Esophagus squamous epithelium (tissue), 4 donors: Measurements from ENCODE around the gene ANAPC10.

Source experiments
- CTCF ChIP-seq, 6 experiments: fragments of 450-650 bp in 4 of 6; fragments of 200-600 bp in 2 of 6; sonication (generic) in 2 of 6; IDR thresholded peaks; one replicate each; pipeline ENCODE4 v1.5.1; 2016 to 2019; ENCODE audit warnings: antibody characterized with exemption in 6 of 6, mild to moderate bottlenecking in 4 of 6, moderate library complexity in 4 of 6
- POLR2A ChIP-seq, 4 donors: fragments of 450-650 bp; IDR thresholded peaks; one replicate each; pipeline ENCODE4 v1.6.1; 2017; ENCODE audit warnings: antibody characterized with exemption in 4 of 4, mild to moderate bottlenecking in 4 of 4, moderate library complexity in 3 of 4

GRCh38 chr4:145101091-145101490, 3.1 kb upstream of the ANAPC10 start:
- TF ChIP-seq POLR2A (IDR thresholded peaks at IDR 0.05) (no peak), CTCF (IDR thresholded peaks at IDR 0.05) (no peak)
